Measurements from ENCODE around the gene ZKSCAN7. TPM values are rescaled to one million over a fixed set of nuclear protein-coding genes. Genes with fewer than 3 reads are reported as not detected.
A peak's percentile ranks its signal among the peaks of the same experiment; 100 is the strongest.
"Not testable (repeated sequence)": the region's sequence is repeated elsewhere in the genome, so short reads cannot be mapped to it uniquely, and the experiment has no call there.

The ZKSCAN7 gene
- total RNA-seq, 4 donors from 2014 or later, result 0.61 to 2.9 (median 0.90) TPM

DNA sequence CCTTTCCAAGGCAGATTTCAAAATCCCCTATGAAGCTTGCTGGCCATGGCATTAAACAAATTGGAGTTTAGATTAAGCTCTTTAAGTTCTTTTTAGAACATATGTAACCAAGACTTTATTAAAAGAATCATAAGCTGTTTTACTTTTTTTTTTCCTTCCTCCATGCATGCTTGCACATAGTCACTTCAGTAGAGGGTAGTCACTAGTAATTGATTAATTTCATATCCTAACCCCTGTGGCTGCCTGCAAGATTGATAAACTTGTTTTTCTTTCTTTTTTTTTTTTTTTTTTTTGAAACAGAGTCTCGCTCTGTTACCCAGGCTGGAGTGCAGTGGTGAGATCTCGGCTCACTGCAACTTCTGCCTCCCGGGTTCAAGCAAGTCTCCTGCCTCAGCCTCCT lies 33.3 kb upstream of the ZKSCAN7 start:
- H3K27ac ChIP-seq, result no peak overlapping the region
- no peaks in the 10 kb centered on the region for H3K36me3 ChIP-seq
- DNase-seq, result no peak
- WGBS, 2 donors, result 97% methylated on average over 3 of the region's 3 CpGs; no CpG with 5 or more reads in 1 of the 2 donors
- TF ChIP-seq, protein P1, sequence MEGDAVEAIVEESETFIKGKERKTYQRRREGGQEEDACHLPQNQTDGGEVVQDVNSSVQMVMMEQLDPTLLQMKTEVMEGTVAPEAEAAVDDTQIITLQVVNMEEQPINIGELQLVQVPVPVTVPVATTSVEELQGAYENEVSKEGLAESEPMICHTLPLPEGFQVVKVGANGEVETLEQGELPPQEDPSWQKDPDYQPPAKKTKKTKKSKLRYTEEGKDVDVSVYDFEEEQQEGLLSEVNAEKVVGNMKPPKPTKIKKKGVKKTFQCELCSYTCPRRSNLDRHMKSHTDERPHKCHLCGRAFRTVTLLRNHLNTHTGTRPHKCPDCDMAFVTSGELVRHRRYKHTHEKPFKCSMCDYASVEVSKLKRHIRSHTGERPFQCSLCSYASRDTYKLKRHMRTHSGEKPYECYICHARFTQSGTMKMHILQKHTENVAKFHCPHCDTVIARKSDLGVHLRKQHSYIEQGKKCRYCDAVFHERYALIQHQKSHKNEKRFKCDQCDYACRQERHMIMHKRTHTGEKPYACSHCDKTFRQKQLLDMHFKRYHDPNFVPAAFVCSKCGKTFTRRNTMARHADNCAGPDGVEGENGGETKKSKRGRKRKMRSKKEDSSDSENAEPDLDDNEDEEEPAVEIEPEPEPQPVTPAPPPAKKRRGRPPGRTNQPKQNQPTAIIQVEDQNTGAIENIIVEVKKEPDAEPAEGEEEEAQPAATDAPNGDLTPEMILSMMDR (IDR thresholded peaks at IDR 0.05), result no peak
- TF ChIP-seq POLR2A (IDR thresholded peaks at IDR 0.05), result no peak
- intact Hi-C loops (cut with DNase I), result loop anchor here (10.0 kb wide), 1 partner anchor 197 kb away; no protein-coding TSS in a partner anchor
- H3K4me1 ChIP-seq, result no peaks in the 10 kb centered on the region
- H3K9me3 ChIP-seq, result no peaks in the 10 kb centered on the region
- peaks cover 0 to 67% (median 0%) of the 10 kb centered on the region in 4 donors for H3K27me3 ChIP-seq
- H3K4me3 ChIP-seq, result no peak overlapping the region

DNA sequence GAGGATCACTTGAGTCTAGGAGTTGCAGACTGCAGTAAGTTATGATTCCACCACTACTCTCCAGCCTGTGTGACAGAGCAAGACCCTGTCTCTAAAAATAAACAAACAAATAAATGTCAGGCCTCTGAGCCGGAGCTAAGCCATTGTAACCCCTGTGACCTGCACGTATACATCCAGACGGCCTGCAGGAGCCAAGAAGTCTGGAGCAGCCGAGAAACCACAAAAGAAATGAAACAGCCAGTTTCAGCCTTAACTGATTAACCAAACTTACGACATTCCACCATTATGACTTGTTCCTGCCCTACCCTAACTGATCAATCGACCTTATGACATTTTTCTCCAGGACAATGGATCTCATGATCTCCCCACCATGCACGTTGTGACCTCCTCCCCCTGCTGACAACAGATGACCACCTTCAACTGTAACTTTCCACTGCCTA lies 32.5 kb upstream of the ZKSCAN7 start:
- DNase-seq, result no peak
- 23 to 32% methylated on average over 7 of the region's 7 CpGs for WGBS, 2 donors
- H3K27ac ChIP-seq, result no peak overlapping the region
- H3K4me1 ChIP-seq, result no peaks in the 10 kb centered on the region
- intact Hi-C loops (cut with DNase I), result loop anchor here (10.0 kb wide), 1 partner anchor 198 kb away; no protein-coding TSS in a partner anchor
- H3K9me3 ChIP-seq, result no peaks in the 10 kb centered on the region
- H3K27me3 ChIP-seq, result peaks cover 0 to 74% (median 0%) of the 10 kb centered on the region in 4 donors
- no peak overlapping the region for H3K4me3 ChIP-seq
- TF ChIP-seq POLR2A (IDR thresholded peaks at IDR 0.05), result no peak
- TF ChIP-seq, protein P1 (IDR thresholded peaks at IDR 0.05), result no peak
- no peaks in the 10 kb centered on the region for H3K36me3 ChIP-seq

DNA sequence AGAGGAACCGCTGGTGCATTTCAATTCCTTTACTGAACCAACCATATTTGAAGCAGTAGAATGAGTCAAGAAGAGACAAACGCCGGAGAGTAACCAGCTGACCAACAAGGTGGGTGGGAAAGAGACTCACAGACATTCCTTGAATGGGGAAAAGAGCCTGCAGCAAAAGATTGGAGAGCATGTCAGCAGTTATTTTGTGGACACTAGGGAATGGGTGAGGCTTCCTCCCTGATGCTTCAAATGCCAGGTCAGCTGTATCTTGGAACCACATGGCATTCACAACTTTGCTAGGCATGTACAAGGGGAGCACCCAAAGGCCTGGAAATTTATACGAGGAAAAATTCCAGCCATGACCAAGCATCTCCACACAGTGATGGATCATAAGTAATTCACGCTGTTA lies 29.9 kb upstream of the ZKSCAN7 start:
- no peaks in the 10 kb centered on the region for H3K4me1 ChIP-seq
- peaks cover 0 to 81% (median 0%) of the 10 kb centered on the region in 4 donors for H3K27me3 ChIP-seq
- intact Hi-C loops (cut with DNase I), result loop anchor here (10.0 kb wide), 1 partner anchor 200 kb away; no protein-coding TSS in a partner anchor
- H3K36me3 ChIP-seq, result no peaks in the 10 kb centered on the region
- no peaks in the 10 kb centered on the region for H3K9me3 ChIP-seq
- no peak for TF ChIP-seq POLR2A (IDR thresholded peaks at IDR 0.05)
- TF ChIP-seq, protein P1 (IDR thresholded peaks at IDR 0.05), result no peak
- H3K27ac ChIP-seq, result no peak overlapping the region
- 75 to 78% methylated on average over 5 of the region's 5 CpGs for WGBS, 2 donors
- H3K4me3 ChIP-seq, result no peak overlapping the region
- no peak for DNase-seq

DNA sequence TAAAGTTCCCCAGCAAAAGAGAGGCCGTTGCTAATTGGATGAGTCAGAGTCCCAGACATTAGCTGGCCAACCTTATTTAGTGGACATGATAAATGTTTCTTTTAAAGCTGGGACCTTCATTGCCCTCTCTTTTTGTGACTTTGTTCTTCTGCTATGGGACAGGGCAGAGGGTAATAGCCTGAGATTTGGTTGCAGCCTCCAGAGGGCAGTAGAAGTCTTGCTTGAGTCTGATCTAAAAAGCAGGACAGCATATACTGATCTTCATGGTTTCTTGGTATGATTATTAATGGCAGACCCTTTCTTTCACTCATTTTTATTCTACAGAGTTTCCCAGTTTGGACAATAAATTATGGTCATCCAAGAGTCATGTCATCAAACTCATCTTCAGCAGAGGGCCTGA lies 25.1 kb upstream of the ZKSCAN7 start:
- peaks cover 0 to 7% (median 0%) of the 10 kb centered on the region in 3 donors for H3K4me1 ChIP-seq
- no peak overlapping the region for H3K27ac ChIP-seq
- intact Hi-C loops (cut with DNase I), result loop anchor here (5.0 to 10.0 kb wide), 2 partner anchors 205 to 382 kb away; no protein-coding TSS in a partner anchor
- WGBS, 2 donors, result 20 to 48% methylated on average over 1 of the region's 1 CpG
- peaks cover 0 to 51% (median 0%) of the 10 kb centered on the region in 4 donors for H3K27me3 ChIP-seq
- no peak for DNase-seq
- no peaks in the 10 kb centered on the region for H3K9me3 ChIP-seq
- H3K4me3 ChIP-seq, result no peak overlapping the region
- no peaks in the 10 kb centered on the region for H3K36me3 ChIP-seq
- no peak for TF ChIP-seq POLR2A (IDR thresholded peaks at IDR 0.05)
- TF ChIP-seq, protein P1 (IDR thresholded peaks at IDR 0.05), result peak in 1 of 6 experiments; percentile 30

DNA sequence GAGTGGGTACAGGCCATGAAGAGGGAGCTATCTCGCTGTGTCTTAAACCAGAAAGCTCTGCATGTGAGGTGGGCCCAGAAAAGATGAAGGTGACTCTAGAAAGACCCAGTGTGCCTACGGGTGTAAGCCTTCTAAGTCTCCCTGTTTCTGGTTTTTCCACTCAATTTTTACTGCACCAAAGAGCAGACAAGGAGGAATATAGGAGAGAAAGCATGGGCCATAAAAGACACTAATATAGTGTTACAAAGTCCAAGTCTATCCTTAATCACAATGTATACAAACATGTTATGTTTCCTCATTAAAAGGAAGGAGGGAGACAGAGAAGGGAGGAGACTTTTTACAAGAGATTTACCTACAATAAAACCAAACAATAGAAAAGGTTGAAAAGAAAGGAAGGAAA lies 24.1 kb upstream of the ZKSCAN7 start:
- DNase-seq, result no peak
- H3K27ac ChIP-seq, result no peak overlapping the region
- no peak overlapping the region for H3K4me3 ChIP-seq
- H3K27me3 ChIP-seq, result peaks cover 0 to 51% (median 0%) of the 10 kb centered on the region in 4 donors
- WGBS, 2 donors, result 39 to 50% methylated on average over 2 of the region's 2 CpGs
- intact Hi-C loops (cut with DNase I), result loop anchor here (5.0 kb wide), 1 partner anchor 381 kb away; no protein-coding TSS in a partner anchor
- H3K9me3 ChIP-seq, result no peaks in the 10 kb centered on the region
- H3K4me1 ChIP-seq, result peaks cover 0 to 8% (median 0%) of the 10 kb centered on the region in 3 donors
- no peak for TF ChIP-seq POLR2A (IDR thresholded peaks at IDR 0.05)
- TF ChIP-seq, protein P1 (IDR thresholded peaks at IDR 0.05), result no peak
- H3K36me3 ChIP-seq, result no peaks in the 10 kb centered on the region

DNA sequence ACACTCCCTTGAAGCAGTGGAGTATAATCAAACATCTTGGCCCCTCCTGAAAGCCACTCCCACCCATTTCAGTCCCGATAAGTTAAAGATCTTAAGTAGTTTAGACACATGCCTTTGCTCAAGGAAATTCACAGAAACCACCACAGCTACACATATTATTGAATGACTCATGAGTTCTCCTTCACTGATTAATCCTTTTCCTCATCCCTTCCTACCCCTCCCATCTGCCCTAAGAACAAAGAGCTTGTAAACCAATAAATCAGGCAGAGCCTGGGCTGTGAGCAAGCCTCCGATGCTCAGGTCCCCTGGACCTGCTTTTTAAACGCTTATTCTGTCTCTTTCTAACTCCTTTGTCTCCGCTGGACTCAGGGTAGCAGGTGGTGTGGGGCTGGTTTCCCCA lies 20.3 kb upstream of the ZKSCAN7 start:
- H3K4me1 ChIP-seq, H3K9me3 ChIP-seq, H3K36me3 ChIP-seq, DNase-seq, H3K4me3 ChIP-seq, H3K27ac ChIP-seq: not testable (repeated sequence)
- H3K27me3 ChIP-seq, result peaks cover 0 to 56% (median 0%) of the 10 kb centered on the region in 4 donors
- intact Hi-C loops (cut with DNase I), result loop anchor here (5.0 kb wide), 1 partner anchor 378 kb away; no protein-coding TSS in a partner anchor
- whole genome bisulfite sequencing, 2 donors, result 20 to 31% methylated on average over 4 of the region's 4 CpGs

Measured in esophagus squamous epithelium (tissue), 5 donors.